ENCODE data around the gene OR51T1.

GRCh38 chr11:4921796-4922195 lies 40.1 kb downstream of the OR51T1 start:
- TF ChIP-seq, protein P1, sequence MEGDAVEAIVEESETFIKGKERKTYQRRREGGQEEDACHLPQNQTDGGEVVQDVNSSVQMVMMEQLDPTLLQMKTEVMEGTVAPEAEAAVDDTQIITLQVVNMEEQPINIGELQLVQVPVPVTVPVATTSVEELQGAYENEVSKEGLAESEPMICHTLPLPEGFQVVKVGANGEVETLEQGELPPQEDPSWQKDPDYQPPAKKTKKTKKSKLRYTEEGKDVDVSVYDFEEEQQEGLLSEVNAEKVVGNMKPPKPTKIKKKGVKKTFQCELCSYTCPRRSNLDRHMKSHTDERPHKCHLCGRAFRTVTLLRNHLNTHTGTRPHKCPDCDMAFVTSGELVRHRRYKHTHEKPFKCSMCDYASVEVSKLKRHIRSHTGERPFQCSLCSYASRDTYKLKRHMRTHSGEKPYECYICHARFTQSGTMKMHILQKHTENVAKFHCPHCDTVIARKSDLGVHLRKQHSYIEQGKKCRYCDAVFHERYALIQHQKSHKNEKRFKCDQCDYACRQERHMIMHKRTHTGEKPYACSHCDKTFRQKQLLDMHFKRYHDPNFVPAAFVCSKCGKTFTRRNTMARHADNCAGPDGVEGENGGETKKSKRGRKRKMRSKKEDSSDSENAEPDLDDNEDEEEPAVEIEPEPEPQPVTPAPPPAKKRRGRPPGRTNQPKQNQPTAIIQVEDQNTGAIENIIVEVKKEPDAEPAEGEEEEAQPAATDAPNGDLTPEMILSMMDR (conservative IDR thresholded peaks at IDR 0.05; ENCODE audit: low read depth, low read length): no peak
- no peak for TF ChIP-seq EZH2 (IDR thresholded peaks at IDR 0.05; ENCODE audit: borderline replicate concordance, low read depth, low read length, poor library complexity, severe bottlenecking)

Measured in A673 (cell line).